ENCODE measurements around the gene OGDHL. TPM values are rescaled to one million over a fixed set of nuclear protein-coding genes. Genes with fewer than 3 reads are reported as not detected.

The OGDHL gene
- total and polyA plus RNA-seq, 2 donors (not counting 3 experiments of a cell fraction or from before 2014, with no cell fraction given) = 0.43 to 1.0 TPM

- CTCF ChIA-PET = no interaction called here
- intact Hi-C loops (cut with micrococcal nuclease) = no loop called here
- BruUV-seq (replicated peaks) = no TSS peak
- TF ChIP-seq JUN (IDR thresholded peaks at IDR 0.05; ENCODE audit: borderline replicate concordance, insufficient read depth, insufficient read length, low read depth) = no peak
- TF ChIP-seq POLR2AphosphoS5 (IDR thresholded peaks at IDR 0.05; ENCODE audit: insufficient read depth, low read depth, low read length) = no peak
- TF ChIP-seq FOS (IDR thresholded peaks at IDR 0.05; ENCODE audit: borderline replicate concordance, insufficient read depth, low read length) = no peak
- TF ChIP-seq CTCF (IDR thresholded peaks at IDR 0.05; ENCODE audit: extremely low read depth in 1 of 2, insufficient read depth in 1 of 2, low read depth in 1 of 2, low read length in 2 of 2) = no peak
- TF ChIP-seq MAX (IDR thresholded peaks at IDR 0.05; ENCODE audit: insufficient read depth, insufficient read length) = no peak
- no peak for TF ChIP-seq POLR2A (IDR thresholded peaks at IDR 0.05; ENCODE audit: low read depth, low read length)
- TF ChIP-seq MYC (IDR thresholded peaks at IDR 0.05; ENCODE audit: low read depth, low read length) = no peak
- TF ChIP-seq EZH2 (IDR thresholded peaks at IDR 0.05; ENCODE audit: borderline replicate concordance, low read depth, low read length, severe bottlenecking) = no peak
- TF ChIP-seq GATA2 (IDR thresholded peaks at IDR 0.05; ENCODE audit: insufficient read depth, insufficient read length, low read depth, low read length) = no peak
- dilution Hi-C loops (cut with MboI; ENCODE audit: extremely low pct_ligation_motif_present, low sequenced_read_pairs) = no loop called here
- Histone ChIP-seq H3K9me3 (replicated peaks; ENCODE audit: control insufficient read depth, insufficient read depth, low read length) (no peaks in the 10 kb centered on the region), H3K9me1 (replicated peaks; ENCODE audit: control insufficient read depth, extremely low read depth, insufficient read depth, low read length) (no peaks in the 10 kb centered on the region), H3K27me3 (ENCODE audit: control insufficient read depth in 2 of 2, insufficient read depth in 2 of 2, low read length in 2 of 2) (no peaks in the 10 kb centered on the region), H3K9ac (replicated peaks; ENCODE audit: extremely low read depth, insufficient read depth, low read length) (no peak overlapping the region), H3K4me3 (replicated peaks in 1 of 3; ENCODE audit: insufficient read depth in 1 of 3, low read depth in 1 of 3, low read length in 3 of 3) (no peak overlapping the region), H2AFZ (ENCODE audit: low read depth, low read length) (no peak overlapping the region), H3K36me3 (ENCODE audit: control insufficient read depth in 2 of 2, extremely low read depth in 1 of 2, insufficient read depth in 2 of 2, low read length in 2 of 2) (no peaks in the 10 kb centered on the region), H3K4me2 (ENCODE audit: insufficient read depth, low read length) (no peak overlapping the region), H3K27ac (ENCODE audit: insufficient read depth, low read depth, low read length) (no peak overlapping the region), H4K20me1 (replicated peaks; ENCODE audit: control insufficient read depth, extremely low read depth, insufficient read depth, low read length) (no peaks in the 10 kb centered on the region), H3K4me1 (ENCODE audit: control insufficient read depth, extremely low read depth, insufficient read depth, low read length) (no peaks in the 10 kb centered on the region), H3K79me2 (ENCODE audit: control insufficient read depth, insufficient read depth, low read length) (no peaks in the 10 kb centered on the region)
- POLR2A ChIA-PET = no interaction called here
- DNase-seq (ENCODE audit: low read depth, low spot score) (no peak), FAIRE-seq (no peak)
Measured at GRCh38 chr10:49749556-49750491, 12.3 kb downstream of the OGDHL start.
